ENCODE measurements around the gene SEPTIN2.

- TF ChIP-seq, protein P1, sequence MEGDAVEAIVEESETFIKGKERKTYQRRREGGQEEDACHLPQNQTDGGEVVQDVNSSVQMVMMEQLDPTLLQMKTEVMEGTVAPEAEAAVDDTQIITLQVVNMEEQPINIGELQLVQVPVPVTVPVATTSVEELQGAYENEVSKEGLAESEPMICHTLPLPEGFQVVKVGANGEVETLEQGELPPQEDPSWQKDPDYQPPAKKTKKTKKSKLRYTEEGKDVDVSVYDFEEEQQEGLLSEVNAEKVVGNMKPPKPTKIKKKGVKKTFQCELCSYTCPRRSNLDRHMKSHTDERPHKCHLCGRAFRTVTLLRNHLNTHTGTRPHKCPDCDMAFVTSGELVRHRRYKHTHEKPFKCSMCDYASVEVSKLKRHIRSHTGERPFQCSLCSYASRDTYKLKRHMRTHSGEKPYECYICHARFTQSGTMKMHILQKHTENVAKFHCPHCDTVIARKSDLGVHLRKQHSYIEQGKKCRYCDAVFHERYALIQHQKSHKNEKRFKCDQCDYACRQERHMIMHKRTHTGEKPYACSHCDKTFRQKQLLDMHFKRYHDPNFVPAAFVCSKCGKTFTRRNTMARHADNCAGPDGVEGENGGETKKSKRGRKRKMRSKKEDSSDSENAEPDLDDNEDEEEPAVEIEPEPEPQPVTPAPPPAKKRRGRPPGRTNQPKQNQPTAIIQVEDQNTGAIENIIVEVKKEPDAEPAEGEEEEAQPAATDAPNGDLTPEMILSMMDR (IDR thresholded peaks at IDR 0.05) = no peak
- no peak for TF ChIP-seq POLR2A (IDR thresholded peaks at IDR 0.05)
Measured at GRCh38 chr2:241368643-241369042, 52.9 kb downstream of the SEPTIN2 start.

Measured in uterus (tissue), 2 donors.